Skeletal muscle tissue (tissue), 4 donors: ENCODE measurements around the gene NANOS2. TPM values are rescaled to one million over a fixed set of nuclear protein-coding genes. Genes with fewer than 3 reads are reported as not detected.

Source experiments
- H3K27ac ChIP-seq: one replicate; pipeline ENCODE4 v1.7.0; 2013; ENCODE audit warnings: mild to moderate bottlenecking, low read depth, low read length, inconsistent platforms
- H3K27me3 ChIP-seq, 3 donors: one replicate each; pipeline ENCODE4 v1.7.0; 2013; ENCODE audit warnings: low read length in 3 of 3; ENCODE audit not compliant: control insufficient read depth in 3 of 3, insufficient read depth in 3 of 3
- H3K36me3 ChIP-seq, 3 donors: one replicate each; pipeline ENCODE4 v1.7.0; 2013; ENCODE audit warnings: low read length in 3 of 3; ENCODE audit not compliant: control insufficient read depth in 3 of 3, insufficient read depth in 3 of 3
- H3K4me1 ChIP-seq, 3 donors: one replicate each; pipeline ENCODE4 v1.7.0; 2013; ENCODE audit warnings: low read length in 3 of 3, mild to moderate bottlenecking in 3 of 3; ENCODE audit not compliant: control insufficient read depth in 3 of 3, insufficient read depth in 3 of 3
- H3K4me3 ChIP-seq, 3 donors: one replicate each; pipeline ENCODE4 v1.7.0; 2013; ENCODE audit warnings: low read length in 3 of 3
- H3K9ac ChIP-seq, 3 donors: one replicate each; pipeline ENCODE4 v1.7.0; 2013; ENCODE audit warnings: low read length in 3 of 3, mild to moderate bottlenecking in 3 of 3, moderate library complexity in 2 of 3, low read depth in 1 of 3
- H3K9me3 ChIP-seq, 3 donors: one replicate each; pipeline ENCODE4 v1.7.0; 2013; ENCODE audit warnings: low read length in 3 of 3; ENCODE audit not compliant: control insufficient read depth in 3 of 3
- total RNA-seq: library from RNA; depleted of rRNA; stranded (reverse); fragments of >200 nt; gene quantifications from one replicate; pipeline ENCODE4 v1.2.3, GENCODE V29; 2014
- donor health status: Osteomylitis.

The NANOS2 gene
- total RNA-seq, 1 donor from 2014 or later, result not detected

DNA sequence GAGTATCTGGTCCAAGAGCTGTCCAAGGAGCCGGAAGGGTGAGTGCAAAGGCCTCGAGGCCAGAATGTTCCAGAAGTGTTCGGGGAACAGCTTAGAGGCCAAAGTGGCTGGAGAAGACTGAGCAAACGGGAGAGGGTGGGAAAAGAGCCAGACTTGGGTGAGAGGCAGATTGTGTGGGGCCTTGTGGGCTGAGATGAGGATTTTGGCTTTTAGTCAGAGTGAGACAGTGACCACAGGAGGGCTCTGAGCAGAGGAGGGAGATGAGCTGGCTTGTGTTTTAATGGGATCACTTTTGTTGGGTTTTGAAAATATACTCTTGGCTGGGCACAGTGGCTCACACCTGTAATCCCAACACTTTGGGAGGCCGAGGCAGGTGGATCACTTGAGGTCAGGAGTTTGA lies 5.6 kb downstream of the NANOS2 start:
- H3K9ac ChIP-seq, result no peak overlapping the region
- H3K27ac ChIP-seq, result no peak overlapping the region
- H3K4me1 ChIP-seq, result no peaks in the 10 kb centered on the region
- H3K27me3 ChIP-seq, result peaks cover 13 to 23% (median 21%) of the 10 kb centered on the region in 3 donors
- no peaks in the 10 kb centered on the region for H3K36me3 ChIP-seq
- no peak overlapping the region for H3K4me3 ChIP-seq
- no peaks in the 10 kb centered on the region for H3K9me3 ChIP-seq

DNA sequence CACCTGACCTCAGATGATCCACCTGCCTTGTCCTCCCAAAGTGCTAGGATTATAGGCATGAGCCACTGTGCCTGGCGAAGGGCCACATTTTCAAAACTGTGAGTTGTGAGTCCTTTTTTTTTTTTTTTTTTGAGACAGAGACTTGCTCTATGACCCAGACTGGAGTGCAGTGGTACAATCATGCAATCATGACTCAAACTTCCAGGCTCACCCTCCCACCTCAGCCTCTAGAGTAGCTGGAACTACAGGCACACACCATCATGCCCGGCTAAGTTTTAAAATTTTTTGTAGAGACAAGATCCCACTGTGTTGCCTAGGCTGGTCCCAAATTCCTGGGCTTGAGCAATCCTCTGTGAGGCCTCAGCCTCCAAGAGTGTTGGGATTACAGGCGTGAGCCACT lies 8.4 kb downstream of the NANOS2 start:
- peaks cover 4 to 8% (median 4%) of the 10 kb centered on the region in 3 donors for H3K27me3 ChIP-seq
- H3K27ac ChIP-seq, result no peak overlapping the region
- peaks cover 9 to 12% (median 10%) of the 10 kb centered on the region in 3 donors for H3K4me1 ChIP-seq
- no peaks in the 10 kb centered on the region for H3K9me3 ChIP-seq
- no peaks in the 10 kb centered on the region for H3K36me3 ChIP-seq
- H3K9ac ChIP-seq, result no peak overlapping the region
- no peak overlapping the region for H3K4me3 ChIP-seq

DNA sequence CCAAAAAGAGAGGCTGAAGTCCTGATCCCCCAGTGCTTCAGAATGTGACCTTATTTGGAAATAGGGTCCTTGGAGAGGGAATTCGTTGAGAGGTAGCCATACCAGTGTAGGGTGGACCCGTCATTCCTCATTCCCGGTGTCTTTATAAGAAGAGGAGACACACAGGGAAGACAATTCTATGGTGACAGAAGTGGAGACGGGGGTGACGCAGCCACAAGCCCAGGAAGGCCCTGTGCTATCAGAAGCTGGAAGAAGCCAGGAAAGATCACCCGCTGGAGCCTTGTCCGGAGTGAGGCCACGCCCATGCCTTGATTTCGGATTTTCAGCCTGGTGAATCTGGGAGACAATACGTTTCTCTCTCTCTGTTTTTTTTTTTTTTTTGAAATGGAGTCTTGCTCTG lies 9.6 kb downstream of the NANOS2 start:
- Histone ChIP-seq H3K27me3 (peaks cover 0 to 2% (median 0%) of the 10 kb centered on the region in 3 donors), H3K4me1 (peaks cover 17 to 21% (median 17%) of the 10 kb centered on the region in 3 donors), H3K27ac (no peak overlapping the region), H3K36me3 (peaks cover 0 to 3% (median 0%) of the 10 kb centered on the region in 3 donors), H3K9ac (no peak overlapping the region), H3K4me3 (no peak overlapping the region), H3K9me3 (no peaks in the 10 kb centered on the region)

DNA sequence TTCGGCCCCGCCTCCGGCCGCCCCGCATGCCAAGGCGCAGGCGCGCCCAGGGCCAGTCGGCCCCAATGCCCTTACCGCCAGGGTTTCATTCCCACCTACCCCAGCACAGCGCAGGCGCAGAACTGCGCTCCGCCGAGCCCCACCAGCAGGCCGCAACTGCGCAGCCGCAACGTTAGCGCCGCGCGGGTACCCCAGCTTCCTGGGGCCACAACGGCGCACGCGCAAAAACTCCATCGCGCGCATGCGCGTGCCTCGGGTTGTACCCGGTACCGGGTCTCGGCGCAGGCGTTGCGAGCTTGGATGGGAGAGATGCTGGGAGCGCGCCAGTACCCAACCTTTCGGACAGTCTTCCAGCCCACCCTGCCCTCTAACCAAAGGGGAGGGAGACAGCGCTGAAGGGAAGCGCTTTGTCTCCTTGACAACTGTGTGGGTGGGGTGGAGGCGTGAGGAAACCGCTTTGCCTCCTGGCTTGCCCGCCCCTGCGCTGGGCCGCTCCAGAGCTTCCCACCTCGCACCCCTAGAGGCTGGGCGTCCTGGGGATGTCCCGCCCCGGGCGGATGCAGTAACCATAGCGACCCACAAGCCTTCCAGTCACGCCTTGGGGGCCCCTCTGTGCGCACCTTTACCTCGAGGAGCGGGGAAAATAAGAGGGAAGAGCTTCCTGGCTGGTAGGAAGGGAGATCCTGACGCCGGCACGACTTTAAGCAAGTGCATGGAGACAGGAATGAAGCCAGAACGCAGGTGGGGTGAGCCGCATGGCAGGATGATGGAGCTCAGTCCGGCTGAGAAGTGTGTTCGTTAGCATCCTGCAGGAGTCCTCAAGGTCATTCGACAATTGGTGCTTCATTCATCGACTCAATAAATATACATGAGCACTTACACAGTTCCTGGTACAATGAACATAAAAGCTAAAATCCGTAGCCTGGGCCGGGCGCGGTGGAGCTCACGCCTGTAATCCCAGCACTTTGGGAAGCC lies 11.6 kb downstream of the NANOS2 start:
- Histone ChIP-seq H3K36me3 (peaks cover 9 to 14% (median 14%) of the 10 kb centered on the region in 3 donors), H3K4me1 (peaks cover 17 to 25% (median 17%) of the 10 kb centered on the region in 3 donors), H3K4me3 (peak overlapping the region; percentile 95 to 98 (median 97)), H3K27ac (peak overlapping the region; percentile 23), H3K9me3 (no peaks in the 10 kb centered on the region), H3K9ac (peak overlapping the region; percentile 22 to 92 (median 84)), H3K27me3 (peaks cover 0 to 2% (median 0%) of the 10 kb centered on the region in 3 donors)

DNA sequence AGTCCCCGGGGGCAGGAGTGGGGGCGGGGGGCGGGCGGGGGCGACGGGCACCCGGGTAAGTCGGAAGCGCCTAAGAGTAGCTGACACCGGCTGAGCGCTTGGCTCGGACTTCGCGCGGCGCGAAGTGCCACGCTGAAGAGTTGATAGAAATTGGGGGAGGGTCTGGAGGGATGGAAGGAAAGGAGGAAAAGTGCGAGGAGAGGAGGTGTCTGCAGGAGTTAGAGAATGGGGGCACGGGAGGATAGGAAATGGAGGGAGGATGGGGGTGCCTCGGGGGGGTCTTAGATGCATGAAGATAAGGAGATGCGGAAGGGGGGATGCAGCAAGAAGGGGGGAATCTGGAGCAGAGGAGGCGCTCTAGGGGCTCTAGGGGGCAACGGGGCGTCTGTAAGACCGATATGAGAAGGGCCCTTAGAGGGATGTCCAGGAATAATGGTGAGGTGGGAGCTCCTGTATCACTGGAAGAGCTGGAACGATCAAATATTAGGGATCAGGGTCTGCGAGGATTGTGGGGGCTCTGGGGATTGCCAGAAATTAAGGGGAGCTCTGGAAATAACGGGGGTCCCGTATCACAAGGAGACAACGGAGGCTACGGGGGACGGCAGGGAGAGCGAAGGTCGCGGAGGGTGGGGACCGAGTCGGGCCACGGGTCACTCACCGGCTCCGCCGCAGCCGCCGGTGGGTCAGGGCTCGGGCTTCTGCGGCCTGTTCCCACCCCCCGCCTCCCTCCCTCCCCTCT lies 12.5 kb downstream of the NANOS2 start, which contains the start of gene MYPOP:
TSS of gene MYPOP (minus strand) at position 702 of the 739 bp plus-strand sequence. CDS start 840 bp downstream, outside the sequence.
- H3K9ac ChIP-seq, result peak within 1 kb of the TSS; percentile 69 to 92 (median 88)
- peak within 1 kb of the TSS; percentile 44 for H3K27ac ChIP-seq
- peaks cover 17 to 25% (median 17%) of the 10 kb centered on the region in 3 donors for H3K4me1 ChIP-seq
- H3K27me3 ChIP-seq, result peaks cover 0 to 2% (median 0%) of the 10 kb centered on the region in 3 donors
- H3K4me3 ChIP-seq, result peak within 1 kb of the TSS; percentile 95 to 98 (median 97)
- H3K36me3 ChIP-seq, result peaks cover 12 to 19% (median 14%) of the 10 kb centered on the region in 3 donors
- H3K9me3 ChIP-seq, result no peaks in the 10 kb centered on the region

DNA sequence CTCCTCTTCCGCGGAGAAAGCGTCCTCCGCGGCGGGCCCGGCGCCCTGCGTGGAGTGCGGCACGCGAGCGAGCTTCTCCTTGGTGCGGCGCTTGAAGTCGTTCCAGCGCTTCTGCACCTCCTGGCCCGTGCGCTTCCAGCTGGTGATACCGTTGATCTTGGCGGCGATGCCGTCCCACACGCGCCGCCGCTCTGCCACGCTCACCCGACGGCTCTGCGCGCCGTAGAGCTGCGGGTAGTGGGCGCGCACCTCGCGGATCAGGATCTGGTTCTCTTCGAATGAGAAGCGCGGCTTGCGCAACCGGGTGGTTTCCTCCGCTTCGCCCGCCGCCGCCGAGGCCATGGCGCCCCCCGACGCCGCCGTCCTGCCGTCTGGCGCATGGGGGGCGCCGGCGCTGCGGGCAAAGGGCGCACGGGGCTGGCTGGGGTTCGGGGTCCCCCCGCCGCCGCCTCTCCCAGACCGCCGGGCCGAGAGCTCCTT lies 13.1 kb downstream of the NANOS2 start:
- Histone ChIP-seq H3K27me3 (peaks cover 0 to 2% (median 0%) of the 10 kb centered on the region in 3 donors), H3K36me3 (peaks cover 12 to 19% (median 14%) of the 10 kb centered on the region in 3 donors), H3K9ac (peak overlapping the region in 2 of 3 donors; percentile 54 to 62), H3K4me1 (peaks cover 17 to 25% (median 17%) of the 10 kb centered on the region in 3 donors), H3K4me3 (peak overlapping the region; percentile 51 to 92 (median 90)), H3K9me3 (no peaks in the 10 kb centered on the region), H3K27ac (no peak overlapping the region)

DNA sequence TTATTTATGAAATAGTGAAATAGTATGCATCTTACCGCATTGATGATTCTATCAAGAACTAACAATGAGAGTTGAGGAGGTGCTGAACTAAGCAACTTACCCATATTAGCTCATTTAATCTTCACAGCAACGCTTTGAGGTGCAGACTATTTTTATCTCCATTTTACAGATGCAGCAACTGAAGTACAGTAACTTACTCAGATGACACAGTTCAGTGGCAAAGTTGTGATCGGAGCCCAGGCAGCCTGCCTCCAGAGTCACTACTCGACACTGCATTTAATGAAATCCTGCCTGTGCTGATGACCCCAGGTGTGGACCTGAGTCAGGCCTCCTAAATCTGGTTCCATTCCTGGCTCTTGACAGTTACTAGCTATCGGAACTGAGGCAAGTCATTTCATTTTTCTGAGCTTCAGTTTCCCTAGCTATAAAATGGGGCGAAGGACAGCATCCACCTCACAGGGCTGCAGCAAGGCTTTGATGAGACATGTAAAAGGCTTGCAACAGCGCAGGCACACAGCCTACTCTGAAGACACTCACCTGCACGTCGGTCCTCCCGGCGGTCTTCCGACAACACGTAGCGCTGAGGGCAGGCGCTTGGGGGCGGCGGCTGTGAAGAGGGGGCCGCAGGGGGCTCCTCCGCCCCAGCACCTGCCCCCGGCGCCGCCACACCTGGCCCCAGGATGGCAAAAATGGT lies 13.7 kb downstream of the NANOS2 start:
- Histone ChIP-seq H3K27ac (no peak overlapping the region), H3K9me3 (no peaks in the 10 kb centered on the region), H3K27me3 (peaks cover 0 to 2% (median 0%) of the 10 kb centered on the region in 3 donors), H3K4me1 (peaks cover 17 to 25% (median 17%) of the 10 kb centered on the region in 3 donors), H3K9ac (peak overlapping the region in 2 of 3 donors; percentile 54 to 62), H3K4me3 (peak overlapping the region; percentile 51 to 92 (median 60)), H3K36me3 (peaks cover 12 to 19% (median 14%) of the 10 kb centered on the region in 3 donors)

DNA sequence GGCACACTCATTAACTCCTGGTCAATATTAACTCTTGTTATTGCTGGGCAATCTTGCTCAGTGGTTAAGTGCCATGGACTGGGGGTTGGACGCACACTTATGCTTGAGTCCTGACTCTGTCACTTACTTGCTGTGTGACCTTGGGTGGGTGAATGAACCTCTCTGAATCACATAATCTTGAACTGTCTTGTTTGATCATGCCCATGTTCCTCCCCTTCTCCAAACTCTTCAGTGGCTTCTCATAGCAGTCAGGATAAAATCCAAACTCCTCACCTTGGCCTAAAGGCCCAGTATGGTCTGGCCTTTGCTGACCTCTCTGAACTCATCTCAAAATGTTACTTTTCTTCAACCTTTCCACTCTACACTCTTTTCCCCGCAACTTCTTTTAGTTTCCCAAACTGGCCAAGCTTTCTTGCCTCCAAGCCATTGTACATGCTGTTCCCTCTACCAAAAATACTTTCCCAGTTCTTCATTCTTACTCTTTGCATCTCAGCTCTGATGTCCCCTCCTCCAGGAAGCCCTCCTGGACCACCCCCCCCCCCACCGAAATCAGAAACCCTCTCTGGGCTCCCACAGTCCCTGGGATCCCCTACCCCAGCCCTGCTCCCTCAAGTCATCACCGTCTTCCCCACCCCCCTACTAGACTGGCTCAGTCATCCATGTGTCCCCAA lies 14.5 kb downstream of the NANOS2 start:
- H3K27ac ChIP-seq, result no peak overlapping the region
- peaks cover 17 to 25% (median 17%) of the 10 kb centered on the region in 3 donors for H3K4me1 ChIP-seq
- no peaks in the 10 kb centered on the region for H3K27me3 ChIP-seq
- H3K9me3 ChIP-seq, result no peaks in the 10 kb centered on the region
- no peak overlapping the region for H3K9ac ChIP-seq
- H3K4me3 ChIP-seq, result no peak overlapping the region
- peaks cover 17 to 20% (median 19%) of the 10 kb centered on the region in 3 donors for H3K36me3 ChIP-seq

DNA sequence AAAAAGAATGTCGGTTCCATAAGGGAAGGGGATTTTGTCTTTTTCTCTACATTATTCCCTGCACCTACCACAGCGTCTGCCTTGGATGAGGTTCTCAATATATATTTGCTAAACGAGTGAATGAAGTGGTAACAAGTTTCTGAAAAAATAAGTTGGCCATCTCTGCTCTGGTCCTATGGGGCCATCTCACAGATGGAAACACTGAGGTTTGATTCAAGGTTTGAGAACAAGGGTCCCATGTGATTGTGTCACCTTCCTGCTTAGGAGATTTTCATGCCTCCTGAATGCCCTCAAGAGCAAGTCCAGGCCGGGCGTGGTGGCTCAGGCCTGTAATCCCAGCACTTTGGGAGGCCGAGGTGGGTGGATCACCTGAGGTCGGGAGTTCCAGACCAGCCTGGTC lies 15.3 kb downstream of the NANOS2 start:
- Histone ChIP-seq H3K27ac (no peak overlapping the region), H3K9ac (no peak overlapping the region), H3K27me3 (no peaks in the 10 kb centered on the region), H3K36me3 (peaks cover 17 to 22% (median 19%) of the 10 kb centered on the region in 3 donors), H3K4me1 (peaks cover 17 to 25% (median 17%) of the 10 kb centered on the region in 3 donors), H3K9me3 (no peaks in the 10 kb centered on the region), H3K4me3 (no peak overlapping the region)
